Measurements from ENCODE around the gene ZNF507.

ZNF507 gene

GRCh38 chr19:32345261-32346207, at the start of gene ZNF507:
TSS of gene ZNF507 (plus strand) at chr19:32345610. CDS start at chr19:32352831, 7,221 bp downstream.
- DNase-seq (ENCODE audit: low read depth): peak; percentile 81

GRCh38 chr19:32296694-32297093, 48.7 kb upstream of the ZNF507 start:
- no peak for DNase-seq (ENCODE audit: low read depth)

- DNase-seq (ENCODE audit: low read depth): no peak
These were observed 42.6 kb upstream of the ZNF507 start for GRCh38 chr19:32302778-32303177.

GRCh38 chr19:32303193-32303592, 42.2 kb upstream of the ZNF507 start:
- DNase-seq (ENCODE audit: low read depth): no peak

GRCh38 chr19:32307591-32307990, 37.8 kb upstream of the ZNF507 start:
- DNase-seq (ENCODE audit: low read depth): no peak

GRCh38 chr19:32308431-32309077, 36.9 kb upstream of the ZNF507 start:
- DNase-seq (ENCODE audit: low read depth): no peak

- DNase-seq (ENCODE audit: low read depth): no peak
These were observed 35.6 kb upstream of the ZNF507 start for GRCh38 chr19:32309711-32310390.

GRCh38 chr19:32311371-32311770, 34.0 kb upstream of the ZNF507 start:
- no peak for DNase-seq (ENCODE audit: low read depth)

GRCh38 chr19:32313569-32314265, 31.7 kb upstream of the ZNF507 start:
- DNase-seq (ENCODE audit: low read depth): no peak

GRCh38 chr19:32316034-32316433, 29.4 kb upstream of the ZNF507 start:
- no peak for DNase-seq (ENCODE audit: low read depth)

- no peak for DNase-seq (ENCODE audit: low read depth)
These were observed 28.3 kb upstream of the ZNF507 start for GRCh38 chr19:32317086-32317485.

- no peak for DNase-seq (ENCODE audit: low read depth)
These were observed 26.4 kb upstream of the ZNF507 start for GRCh38 chr19:32318884-32319520.

GRCh38 chr19:32322541-32322940, 22.9 kb upstream of the ZNF507 start:
- no peak for DNase-seq (ENCODE audit: low read depth)

- DNase-seq (ENCODE audit: low read depth): no peak
These were observed 20.7 kb upstream of the ZNF507 start for GRCh38 chr19:32324631-32325285.

GRCh38 chr19:32330213-32330857, 15.1 kb upstream of the ZNF507 start:
- no peak for DNase-seq (ENCODE audit: low read depth)

- no peak for DNase-seq (ENCODE audit: low read depth)
These were observed 12.2 kb upstream of the ZNF507 start for GRCh38 chr19:32333227-32333626.

- no peak for DNase-seq (ENCODE audit: low read depth)
These were observed 8.9 kb upstream of the ZNF507 start for GRCh38 chr19:32336259-32337083.

GRCh38 chr19:32337084-32337808, 8.2 kb upstream of the ZNF507 start:
- DNase-seq (ENCODE audit: low read depth): no peak

GRCh38 chr19:32339423-32339822, 6.0 kb upstream of the ZNF507 start:
- DNase-seq (ENCODE audit: low read depth): no peak

All from activated T-helper 9 cell treated with anti-CD3 and anti-CD28 coated beads, Interleukin-2, amount 50 U/mL, for 16 hours (primary cell).